ENCODE results near the gene WDR41. TPM values are rescaled to one million over a fixed set of nuclear protein-coding genes. Genes with fewer than 3 reads are reported as not detected.

WDR41 gene
- total RNA-seq, 2 donors from 2014 or later, result 61.6 to 80.9 TPM

- Histone ChIP-seq H3K27me3 (ENCODE audit: control insufficient read depth, insufficient read depth, low read length, poor library complexity, severe bottlenecking) (no peaks in the 10 kb centered on the region), H3K36me3 (ENCODE audit: control insufficient read depth, insufficient read depth, low read length) (peaks cover 55% of the 10 kb centered on the region), H3K4me3 (ENCODE audit: low read length) (no peak overlapping the region), H3K9ac (ENCODE audit: extremely low read depth, low read length, poor library complexity, severe bottlenecking) (no peak overlapping the region), H3K9me3 (ENCODE audit: control insufficient read depth, low read length) (no peaks in the 10 kb centered on the region), H3K27ac (ENCODE audit: low read depth, low read length) (no peak overlapping the region), H3K4me1 (ENCODE audit: control insufficient read depth, insufficient read depth, low read length) (no peaks in the 10 kb centered on the region)
- H3K4me1 Mint-ChIP-seq, result no peaks in the 10 kb centered on the region
- H3K27ac Mint-ChIP-seq, result no peak overlapping the region
- H3K27me3 Mint-ChIP-seq (ENCODE audit: insufficient read depth), result no peaks in the 10 kb centered on the region
- H3K4me3 Mint-ChIP-seq, result no peak overlapping the region
- no peak for TF ChIP-seq CTCF (conservative IDR thresholded peaks at IDR 0.05)
- H3K9me3 Mint-ChIP-seq, result no peaks in the 10 kb centered on the region
- H3K36me3 Mint-ChIP-seq (ENCODE audit: low read depth), result peaks cover 16% of the 10 kb centered on the region
- WGBS, 2 experiments (ENCODE audit: insufficient coverage in 1 of 2, insufficient read length in 1 of 2), result 94 to 100% methylated on average over 1 to 3 of the region's 3 CpGs
- DNase-seq, result no peak
Measured at GRCh38 chr5:77438071-77438470, 54.0 kb downstream of the WDR41 start.

- Mint-ChIP-seq H3K36me3 (ENCODE audit: low read depth) (peaks cover 22% of the 10 kb centered on the region), H3K27me3 (ENCODE audit: insufficient read depth) (no peaks in the 10 kb centered on the region), H3K27ac (no peak overlapping the region), H3K4me1 (no peaks in the 10 kb centered on the region), H3K9me3 (no peaks in the 10 kb centered on the region), H3K4me3 (no peak overlapping the region)
- no peak for DNase-seq
- peak; percentile 53 for TF ChIP-seq CTCF (conservative IDR thresholded peaks at IDR 0.05)
- Histone ChIP-seq H3K9me3 (ENCODE audit: control insufficient read depth, low read length) (no peaks in the 10 kb centered on the region), H3K4me1 (ENCODE audit: control insufficient read depth, insufficient read depth, low read length) (no peaks in the 10 kb centered on the region), H3K9ac (ENCODE audit: extremely low read depth, low read length, poor library complexity, severe bottlenecking) (no peak overlapping the region), H3K4me3 (ENCODE audit: low read length) (no peak overlapping the region), H3K27me3 (ENCODE audit: control insufficient read depth, insufficient read depth, low read length, poor library complexity, severe bottlenecking) (no peaks in the 10 kb centered on the region), H3K27ac (ENCODE audit: low read depth, low read length) (no peak overlapping the region), H3K36me3 (ENCODE audit: control insufficient read depth, insufficient read depth, low read length) (peaks cover 63% of the 10 kb centered on the region)
- WGBS, 2 experiments (ENCODE audit: insufficient coverage in 1 of 2, insufficient read length in 1 of 2), result 85 to 87% methylated on average over 4 to 5 of the region's 5 CpGs
Measured at GRCh38 chr5:77437194-77437593, 54.9 kb downstream of the WDR41 start.

- H3K9ac ChIP-seq (ENCODE audit: extremely low read depth, low read length, poor library complexity, severe bottlenecking), result no peak overlapping the region
- Mint-ChIP-seq H3K36me3 (ENCODE audit: low read depth) (peaks cover 29% of the 10 kb centered on the region), H3K27ac (no peak overlapping the region), H3K27me3 (ENCODE audit: insufficient read depth) (no peaks in the 10 kb centered on the region), H3K9me3 (no peaks in the 10 kb centered on the region), H3K4me3 (no peak overlapping the region), H3K4me1 (no peaks in the 10 kb centered on the region)
- WGBS, 2 experiments (ENCODE audit: insufficient coverage in 1 of 2, insufficient read length in 1 of 2), result 100% methylated on average over 1 of the region's 1 CpG; no CpG with 5 or more reads in 1 of the 2 experiments
- TF ChIP-seq CTCF (conservative IDR thresholded peaks at IDR 0.05), result no peak
- DNase-seq, result no peak
- H3K27ac ChIP-seq (ENCODE audit: low read depth, low read length), result no peak overlapping the region
- no peaks in the 10 kb centered on the region for H3K9me3 ChIP-seq (ENCODE audit: control insufficient read depth, low read length)
- H3K36me3 ChIP-seq (ENCODE audit: control insufficient read depth, insufficient read depth, low read length), result peaks cover 66% of the 10 kb centered on the region
- no peaks in the 10 kb centered on the region for H3K4me1 ChIP-seq (ENCODE audit: control insufficient read depth, insufficient read depth, low read length)
- no peak overlapping the region for H3K4me3 ChIP-seq (ENCODE audit: low read length)
- no peaks in the 10 kb centered on the region for H3K27me3 ChIP-seq (ENCODE audit: control insufficient read depth, insufficient read depth, low read length, poor library complexity, severe bottlenecking)
Measured at GRCh38 chr5:77431719-77432118, 60.4 kb downstream of the WDR41 start.

All from endodermal cell (in vitro differentiated cells).